Activated CD4-positive, alpha-beta T cell treated with anti-CD3 and anti-CD28 coated beads, Interleukin-2, amount 10 ng/mL, durations not matched to agents 7 days and 5 days (primary cell): Measurements from ENCODE around the gene RBM39. TPM values are rescaled to one million over a fixed set of nuclear protein-coding genes. Genes with fewer than 3 reads are reported as not detected.
"Not testable (repeated sequence)": the region's sequence is repeated elsewhere in the genome, so short reads cannot be mapped to it uniquely, and the experiment has no call there.

ENCODE experiments used
- CTCF ChIA-PET: fragments of 350-600 bp; sonication (Branson Sonifier 250); formaldehyde crosslinking; loops from one replicate; lab custom pipeline; 2021; ENCODE audit warnings: antibody characterized with exemption; lab: Charles Lee
- POLR2A ChIA-PET: fragments of 350-600 bp; sonication (Branson Sonifier 250); formaldehyde crosslinking; loops from one replicate; lab custom pipeline; 2021; ENCODE audit warnings: antibody characterized with exemption; lab: Charles Lee
- DNase-seq: peaks from one replicate; pipeline ENCODE4 v3.0.0-alpha.2; 2020
- H3K27ac Mint-ChIP-seq: one replicate; pipeline ENCODE4 v1.8.0; 2021; ENCODE audit warnings: mild to moderate bottlenecking, moderate library complexity, mixed read lengths
- H3K27me3 Mint-ChIP-seq: one replicate; pipeline ENCODE4 v1.8.0; 2021; ENCODE audit warnings: mixed read lengths
- H3K36me3 Mint-ChIP-seq: one replicate; pipeline ENCODE4 v1.8.0; 2021; ENCODE audit warnings: low read depth, mixed read lengths
- H3K4me1 Mint-ChIP-seq: one replicate; pipeline ENCODE4 v1.8.0; 2021; ENCODE audit warnings: mixed read lengths
- H3K4me3 Mint-ChIP-seq: one replicate; pipeline ENCODE4 v1.8.0; 2021; ENCODE audit warnings: mild to moderate bottlenecking, moderate library complexity, mixed read lengths
- H3K9me3 Mint-ChIP-seq: one replicate; pipeline ENCODE4 v1.8.0; 2021; ENCODE audit warnings: mixed read lengths
- total RNA-seq, 2 experiments: library from RNA; stranded (reverse); gene quantifications; one replicate each; pipeline ENCODE4 v1.2.3, GENCODE V29; 2021

RBM39 gene
- total RNA-seq, 2 experiments from 2014 or later = 374 to 396 TPM

GRCh38 chr20:35731862-35732643, 10.0 kb downstream of the RBM39 start:
- Mint-ChIP-seq H3K4me1 (peaks cover 47% of the 10 kb centered on the region), H3K9me3 (no peaks in the 10 kb centered on the region), H3K4me3 (no peak overlapping the region), H3K36me3 (peaks cover 58% of the 10 kb centered on the region), H3K27me3 (no peaks in the 10 kb centered on the region), H3K27ac (peak overlapping the region; percentile 63)
- POLR2A ChIA-PET = no interaction called here
- DNase-seq = no peak
- CTCF ChIA-PET = interaction anchor here (1.3 to 1.4 kb wide), 2 partner anchors 11 to 17 kb away, joined by 3 to 5 read pairs; partner anchors contain the start of gene RBM39

GRCh38 chr20:35731469-35731788, 10.6 kb downstream of the RBM39 start:
- Mint-ChIP-seq H3K36me3 (peaks cover 61% of the 10 kb centered on the region), H3K9me3 (no peaks in the 10 kb centered on the region), H3K27me3 (no peaks in the 10 kb centered on the region), H3K4me1 (peaks cover 49% of the 10 kb centered on the region), H3K27ac (no peak overlapping the region), H3K4me3 (no peak overlapping the region)
- ChIA-PET POLR2A (no interaction called here), CTCF (interaction anchor here (0.8 to 1.4 kb wide), 3 partner anchors 11 to 223 kb away, joined by 3 to 7 read pairs (median 5); partner anchors contain the start of genes RBM39 and SCAND1)
- DNase-seq = no peak

DNA sequence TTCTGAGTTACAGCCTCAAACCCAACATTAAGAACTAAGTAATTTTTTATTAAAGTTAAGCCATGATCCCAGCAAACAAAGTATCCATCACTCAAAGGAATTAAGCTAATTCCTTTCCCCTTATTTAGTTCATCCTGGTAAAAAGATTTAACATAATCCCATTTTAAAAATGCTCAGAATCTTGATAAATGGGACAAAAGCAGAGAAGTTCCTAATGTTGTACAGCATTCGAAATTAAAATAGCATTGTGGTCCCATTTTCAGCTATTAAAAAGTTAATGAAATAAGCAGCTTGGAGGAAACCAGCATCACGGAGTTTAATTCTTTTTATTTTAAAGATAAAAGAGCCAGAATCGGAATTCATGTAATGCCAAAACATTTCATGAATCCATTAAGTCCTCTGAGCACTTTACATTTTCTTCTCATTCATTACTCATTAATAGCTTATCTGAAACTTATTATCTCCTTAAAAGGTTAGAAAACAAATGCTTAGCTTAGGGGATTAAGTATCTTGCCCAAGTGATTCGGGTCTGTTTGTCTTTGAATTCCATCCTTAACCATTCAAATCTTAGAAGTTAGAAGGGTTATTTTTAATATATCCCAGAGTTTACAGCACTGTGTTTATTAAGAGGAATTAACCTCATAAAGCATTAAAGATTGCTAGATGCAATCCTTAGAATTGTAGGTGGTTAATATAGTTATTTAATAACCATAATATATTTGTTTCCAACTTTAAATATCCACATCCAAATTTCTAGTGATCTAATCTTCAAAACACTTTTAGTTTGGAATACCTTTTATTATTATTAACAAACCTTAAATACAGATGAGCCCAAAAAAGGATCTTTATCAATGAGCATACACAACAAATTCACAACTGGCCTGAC, 11.2 kb downstream of the RBM39 start:
- no peaks in the 10 kb centered on the region for H3K9me3 Mint-ChIP-seq
- H3K4me3 Mint-ChIP-seq = no peak overlapping the region
- H3K27ac Mint-ChIP-seq = no peak overlapping the region
- CTCF ChIA-PET = interaction anchor here (0.8 to 1.6 kb wide), 5 partner anchors 12 to 224 kb away, joined by 3 to 7 read pairs (median 5); partner anchors contain the start of genes RBM39 and SCAND1
- no peaks in the 10 kb centered on the region for H3K27me3 Mint-ChIP-seq
- H3K4me1 Mint-ChIP-seq = peaks cover 43% of the 10 kb centered on the region
- peaks cover 60% of the 10 kb centered on the region for H3K36me3 Mint-ChIP-seq
- DNase-seq = no peak
- POLR2A ChIA-PET = interaction anchor here (0.5 kb wide), 1 partner anchor 1304 kb away, joined by 3 read pairs; no protein-coding TSS in a partner anchor

DNA sequence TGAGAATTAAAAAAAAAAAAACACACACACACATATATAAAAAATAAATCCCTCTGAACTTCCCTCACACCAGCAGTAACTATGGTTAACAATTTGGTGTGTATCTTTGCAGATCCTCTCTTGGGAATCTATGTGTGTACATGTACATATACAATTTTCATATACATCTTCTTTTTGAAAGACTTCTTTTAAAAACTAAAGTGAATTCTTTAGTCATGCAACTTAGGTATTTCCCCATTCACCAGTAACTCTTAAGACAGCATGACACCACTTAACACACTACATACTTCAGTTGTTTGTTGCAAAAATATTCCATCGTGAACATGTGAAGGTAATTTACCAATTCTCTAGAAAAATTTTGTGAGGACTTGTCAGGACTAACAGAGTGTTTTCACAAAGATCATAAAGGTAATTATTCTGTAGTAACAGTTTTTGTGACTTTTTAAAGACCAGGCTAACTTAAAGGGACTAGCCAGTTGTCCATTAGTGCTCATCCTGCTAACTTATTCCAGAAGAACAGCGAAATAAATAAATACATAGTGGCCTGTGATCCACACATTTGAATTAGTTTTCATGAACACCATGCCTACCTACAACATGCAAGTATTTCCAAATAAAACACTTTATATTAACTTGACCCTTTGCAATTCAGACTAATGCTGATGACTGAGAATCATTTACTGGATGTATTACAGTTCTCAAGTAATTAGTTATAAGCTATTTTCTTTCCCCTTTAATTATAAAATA, 12.1 kb downstream of the RBM39 start:
- no peak overlapping the region for H3K4me3 Mint-ChIP-seq
- H3K27me3 Mint-ChIP-seq = no peaks in the 10 kb centered on the region
- ChIA-PET CTCF (interaction anchor here (1.0 to 1.9 kb wide), 4 partner anchors 10 to 52 kb away, joined by 3 to 5 read pairs (median 4); no protein-coding TSS in a partner anchor), POLR2A (interaction anchor here (0.5 kb wide), 1 partner anchor 1305 kb away, joined by 3 read pairs; no protein-coding TSS in a partner anchor)
- H3K9me3 Mint-ChIP-seq = no peaks in the 10 kb centered on the region
- peaks cover 43% of the 10 kb centered on the region for H3K4me1 Mint-ChIP-seq
- H3K27ac Mint-ChIP-seq = no peak overlapping the region
- peaks cover 59% of the 10 kb centered on the region for H3K36me3 Mint-ChIP-seq
- no peak for DNase-seq

DNA sequence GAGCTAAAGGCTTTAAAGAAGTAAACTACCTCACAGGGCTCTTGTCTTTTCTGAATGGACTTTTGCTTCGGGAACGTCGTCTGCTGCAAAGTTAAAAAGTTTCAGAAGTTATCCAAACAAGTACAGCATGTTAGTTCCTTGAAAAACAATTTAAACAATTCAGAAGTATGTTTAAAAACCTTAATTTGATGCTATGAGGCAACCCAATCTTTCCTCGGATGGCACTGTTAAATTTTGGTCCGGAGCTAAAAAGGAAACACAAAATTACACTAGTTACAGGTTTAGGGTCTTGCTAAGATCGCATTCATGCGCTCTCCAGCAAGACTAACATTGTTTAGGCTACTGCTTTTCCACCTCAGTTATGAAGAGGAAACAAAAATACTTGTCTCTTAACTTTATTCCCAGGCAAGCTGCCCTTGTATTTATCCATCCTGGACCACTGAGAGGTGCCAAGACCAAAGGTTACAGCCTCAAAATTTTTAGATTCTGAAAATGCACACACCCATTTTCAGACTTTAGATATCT, 12.7 kb downstream of the RBM39 start:
- Mint-ChIP-seq H3K27me3 (no peaks in the 10 kb centered on the region), H3K9me3 (no peaks in the 10 kb centered on the region), H3K36me3 (peaks cover 58% of the 10 kb centered on the region), H3K4me3 (no peak overlapping the region), H3K4me1 (peaks cover 40% of the 10 kb centered on the region), H3K27ac (no peak overlapping the region)
- ChIA-PET CTCF (interaction anchor here (1.6 to 1.9 kb wide), 4 partner anchors 10 to 51 kb away, joined by 4 to 5 read pairs (median 5); no protein-coding TSS in a partner anchor), POLR2A (no interaction called here)
- no peak for DNase-seq

- H3K27me3 Mint-ChIP-seq = no peaks in the 10 kb centered on the region
- CTCF ChIA-PET = interaction anchor here (0.7 kb wide), 2 partner anchors 111 to 148 kb away, joined by 3 read pairs; no protein-coding TSS in a partner anchor
- no peaks in the 10 kb centered on the region for H3K9me3 Mint-ChIP-seq
- H3K36me3 Mint-ChIP-seq = peaks cover 53% of the 10 kb centered on the region
- no peak overlapping the region for H3K4me3 Mint-ChIP-seq
- H3K27ac Mint-ChIP-seq = no peak overlapping the region
- DNase-seq = no peak
- H3K4me1 Mint-ChIP-seq = peaks cover 30% of the 10 kb centered on the region
- POLR2A ChIA-PET = interaction anchor here (0.6 kb wide), 2 partner anchors 16 to 314 kb away, joined by 4 to 5 read pairs; no protein-coding TSS in a partner anchor
Measured at GRCh38 chr20:35726842-35727711, 15.0 kb downstream of the RBM39 start.

DNA sequence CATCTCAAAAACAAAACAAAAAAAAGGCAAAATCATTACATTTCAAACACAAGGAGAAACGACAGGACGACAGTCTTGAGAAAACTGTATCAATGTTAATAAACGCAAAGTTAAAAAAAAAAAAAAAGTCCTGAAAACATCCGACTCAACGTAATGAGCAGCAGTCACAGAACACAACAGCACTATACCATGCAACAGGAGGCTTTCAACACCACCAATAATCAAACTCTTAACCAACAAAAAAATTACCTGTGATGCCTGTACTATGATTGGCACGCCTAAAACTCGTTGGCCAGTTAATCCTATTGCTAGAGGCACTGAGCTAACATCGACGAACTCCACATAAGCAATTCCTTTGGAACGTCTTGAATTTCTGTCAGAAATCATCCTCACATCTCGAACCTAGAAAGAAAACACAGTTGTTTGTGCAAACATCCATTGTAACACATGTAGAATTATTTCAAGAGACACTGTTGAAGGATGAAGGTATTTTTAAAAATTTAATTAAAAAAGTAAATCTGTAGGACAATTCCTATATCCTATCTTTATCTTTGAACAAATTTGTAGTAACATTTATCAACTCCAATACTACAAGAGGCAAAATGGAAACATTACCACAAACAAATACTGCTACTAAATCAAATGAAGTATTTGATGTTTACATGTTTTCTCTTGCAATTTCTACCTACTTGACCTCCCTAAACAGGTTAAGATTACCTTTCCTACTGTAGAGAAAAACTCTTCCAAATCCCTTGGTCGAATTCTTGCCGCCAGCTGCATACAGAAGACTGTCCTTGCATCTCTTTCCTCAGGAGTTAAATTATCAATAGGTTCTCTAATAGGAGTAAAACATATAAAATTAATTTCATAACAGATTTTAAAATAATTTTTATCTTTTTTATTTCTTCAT, 17.5 kb downstream of the RBM39 start:
- Mint-ChIP-seq H3K4me1 (peaks cover 27% of the 10 kb centered on the region), H3K4me3 (no peak overlapping the region), H3K27ac (no peak overlapping the region), H3K9me3 (no peaks in the 10 kb centered on the region), H3K36me3 (peaks cover 60% of the 10 kb centered on the region), H3K27me3 (no peaks in the 10 kb centered on the region)
- CTCF ChIA-PET = interaction anchor here (0.6 to 1.6 kb wide), 6 partner anchors 11 to 1340 kb away, joined by 3 to 5 read pairs (median 4); partner anchors contain the start of gene RBM39
- no peak for DNase-seq
- POLR2A ChIA-PET = no interaction called here

GRCh38 chr20:35723652-35724320, 18.3 kb downstream of the RBM39 start:
- POLR2A ChIA-PET = not testable (repeated sequence)

DNA sequence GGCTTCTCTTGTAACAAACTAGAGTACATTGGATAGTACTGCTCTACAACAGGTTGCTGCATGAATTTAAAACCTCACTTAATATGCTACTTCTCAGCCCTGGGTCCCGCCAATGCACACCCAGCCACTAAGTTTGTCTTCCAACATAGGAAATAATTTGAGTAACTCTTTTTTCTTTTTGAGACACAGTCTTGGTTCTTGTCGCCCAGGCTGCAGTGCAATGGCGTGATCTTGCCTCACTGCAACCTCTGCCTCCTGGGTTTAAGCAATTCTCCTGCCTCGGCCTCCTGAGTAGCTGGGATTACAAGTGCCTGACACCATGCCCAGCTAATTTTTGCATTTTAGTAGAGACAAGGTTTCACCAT, 18.8 kb downstream of the RBM39 start:
- H3K4me1 Mint-ChIP-seq = peaks cover 30% of the 10 kb centered on the region
- H3K4me3 Mint-ChIP-seq, H3K9me3 Mint-ChIP-seq, DNase-seq, H3K27me3 Mint-ChIP-seq, H3K27ac Mint-ChIP-seq, POLR2A ChIA-PET: not testable (repeated sequence)
- CTCF ChIA-PET = interaction anchor here (1.0 to 1.6 kb wide), 2 partner anchors 18 to 22 kb away, joined by 3 read pairs; no protein-coding TSS in a partner anchor
- peaks cover 61% of the 10 kb centered on the region for H3K36me3 Mint-ChIP-seq

More at GRCh38 chr20:35723652-35724320, 18.3 kb downstream of the RBM39 start:
- H3K36me3 Mint-ChIP-seq = peaks cover 60% of the 10 kb centered on the region
- H3K9me3 Mint-ChIP-seq, H3K27me3 Mint-ChIP-seq, DNase-seq, H3K4me3 Mint-ChIP-seq, H3K27ac Mint-ChIP-seq: not testable (repeated sequence)
- H3K4me1 Mint-ChIP-seq = peaks cover 29% of the 10 kb centered on the region
- CTCF ChIA-PET = interaction anchor here (0.6 to 1.6 kb wide), 3 partner anchors 13 to 23 kb away, joined by 3 read pairs; no protein-coding TSS in a partner anchor

GRCh38 chr20:35721621-35722020, 20.4 kb downstream of the RBM39 start:
- Mint-ChIP-seq H3K4me3 (no peak overlapping the region), H3K27me3 (no peaks in the 10 kb centered on the region), H3K27ac (no peak overlapping the region), H3K36me3 (peaks cover 66% of the 10 kb centered on the region), H3K4me1 (peaks cover 35% of the 10 kb centered on the region), H3K9me3 (no peaks in the 10 kb centered on the region)
- CTCF ChIA-PET = interaction anchor here (1.0 kb wide), 1 partner anchor 8 kb away, joined by 3 read pairs; no protein-coding TSS in a partner anchor
- DNase-seq = no peak
- POLR2A ChIA-PET = no interaction called here
